B cell (primary cell): Measurements from ENCODE around the gene CDK8. TPM values are rescaled to one million over a fixed set of nuclear protein-coding genes. Genes with fewer than 3 reads are reported as not detected.

Experiments
- ATAC-seq: fragments of 200-7000 bp; cut with Tn5 transposase; one replicate; pipeline ENCODE4 v1.10.0; 2021; ENCODE audit warnings: low read depth, mild to moderate bottlenecking, moderate number of reproducible peaks, moderate library complexity
- CTCF ChIA-PET: fragments of 350-600 bp; sonication (Branson Sonifier 250); formaldehyde crosslinking; loops from one replicate; lab custom pipeline; 2021; ENCODE audit warnings: antibody characterized with exemption, inconsistent platforms; lab: Charles Lee
- POLR2A ChIA-PET: fragments of 350-600 bp; sonication (Branson Sonifier 250); formaldehyde crosslinking; loops from one replicate; lab custom pipeline; 2021; ENCODE audit warnings: antibody characterized with exemption; lab: Charles Lee
- DNase-seq: peaks from one replicate; pipeline ENCODE4 v3.0.0; 2013
- H2AFZ ChIP-seq: 2 replicates; pipeline ENCODE4 v1.6.1; 2012; ENCODE audit warnings: mild to moderate bottlenecking, low read depth, low read length; ENCODE audit not compliant: insufficient read depth, poor library complexity, severe bottlenecking
- H3K27ac ChIP-seq, 2 donors: 1 replicate in 1 of 2; 2 replicates in 1 of 2; pipeline ENCODE4 v1.5.1; 2012 to 2013; ENCODE audit warnings: low read length in 2 of 2, mild to moderate bottlenecking in 2 of 2, moderate library complexity in 1 of 2
- H3K27me3 ChIP-seq, 4 experiments: fragments of 200-600 bp in 1 of 4; sonication (generic) in 1 of 4; replicated peaks in 1 of 4; 1 replicate in 2 of 4; 2 replicates in 2 of 4; pipeline versions ENCODE4 v1.6.1 to v1.7.0; 2013 to 2016; ENCODE audit warnings: low read length in 3 of 4, mild to moderate bottlenecking in 2 of 4, mixed read lengths in 1 of 4, moderate library complexity in 1 of 4; ENCODE audit not compliant: insufficient read depth in 4 of 4, control insufficient read depth in 3 of 4; ENCODE audit errors: control extremely low read depth in 1 of 4
- H3K36me3 ChIP-seq, 2 experiments: replicated peaks in 1 of 2; 1 replicate in 1 of 2; 2 replicates in 1 of 2; pipeline versions ENCODE4 v1.6.1 to v1.7.1; 2013; ENCODE audit warnings: low read length in 1 of 2; ENCODE audit not compliant: insufficient read depth in 2 of 2, control insufficient read depth in 1 of 2; ENCODE audit errors: control extremely low read depth in 1 of 2, extremely low read depth in 1 of 2
- H3K4me1 ChIP-seq, 2 donors: fragments of 200-600 bp in 1 of 2; sonication (generic) in 1 of 2; 1 replicate in 1 of 2; 2 replicates in 1 of 2; pipeline versions ENCODE4 v1.5.1 to v1.6.1; 2013 to 2017; ENCODE audit warnings: low read length in 2 of 2; ENCODE audit not compliant: control insufficient read depth in 2 of 2, insufficient read depth in 2 of 2
- H3K4me2 ChIP-seq: replicated peaks from 2 replicates; pipeline ENCODE3; 2012; ENCODE audit warnings: mild to moderate bottlenecking, low read depth, low read length; ENCODE audit not compliant: poor library complexity, severe bottlenecking
- H3K4me3 ChIP-seq, 5 experiments: fragments of 200-600 bp in 1 of 5; sonication (generic) in 1 of 5; 1 replicate in 3 of 5; 2 replicates in 2 of 5; pipeline versions ENCODE4 v1.5.1 to v1.7.0; 2011 to 2016; ENCODE audit warnings: low read length in 4 of 5, mild to moderate bottlenecking in 4 of 5, low read depth in 2 of 5, control low read depth in 1 of 5, moderate library complexity in 1 of 5; ENCODE audit not compliant: insufficient read depth in 1 of 5; ENCODE audit errors: control extremely low read depth in 1 of 5, extremely low read depth in 1 of 5
- H3K79me2 ChIP-seq: fragments of 200-600 bp; sonication (generic); one replicate; pipeline ENCODE4 v1.6.0; 2016; ENCODE audit warnings: low read length; ENCODE audit not compliant: control insufficient read depth, insufficient read depth
- H3K9ac ChIP-seq: fragments of 200-600 bp; sonication (generic); 2 replicates; pipeline ENCODE4 v1.6.1; 2017; ENCODE audit warnings: mild to moderate bottlenecking, low read length, moderate library complexity
- H3K9me3 ChIP-seq, 3 donors: one replicate each; pipeline versions ENCODE4 v1.6.1 to v1.7.1; 2013; ENCODE audit warnings: low read length in 2 of 3; ENCODE audit not compliant: control insufficient read depth in 2 of 3, insufficient read depth in 1 of 3; ENCODE audit errors: control extremely low read depth in 1 of 3
- H4K20me1 ChIP-seq: 2 replicates; pipeline ENCODE4 v1.6.0; 2012; ENCODE audit warnings: mild to moderate bottlenecking, low read length; ENCODE audit not compliant: insufficient read depth, control insufficient read depth, poor library complexity, severe bottlenecking
- H3K27ac Mint-ChIP-seq: one replicate; pipeline ENCODE4 v1.8.0; 2021; ENCODE audit warnings: mixed read lengths
- H3K27me3 Mint-ChIP-seq: one replicate; pipeline ENCODE4 v1.8.0; 2021; ENCODE audit warnings: mixed read lengths
- H3K4me1 Mint-ChIP-seq: one replicate; pipeline ENCODE4 v1.8.0; 2021; ENCODE audit warnings: mixed read lengths
- H3K4me3 Mint-ChIP-seq: one replicate; pipeline ENCODE4 v1.8.0; 2021; ENCODE audit warnings: mixed read lengths
- H3K9me3 Mint-ChIP-seq: one replicate; pipeline ENCODE4 v1.8.0; 2022; ENCODE audit warnings: mixed read lengths; ENCODE audit not compliant: insufficient read depth
- EZH2 ChIP-seq: IDR thresholded peaks from 2 replicates; pipeline ENCODE4 v1.6.1; 2012; ENCODE audit warnings: borderline replicate concordance, low read depth, mild to moderate bottlenecking, moderate library complexity, low read length; ENCODE audit not compliant: insufficient read depth, poor library complexity, severe bottlenecking
- WGBS: methylation state at CpG from one replicate; pipeline ENCODE4 v1.1.5; 2013; ENCODE audit warnings: missing lambda C conversion rate; ENCODE audit not compliant: insufficient coverage; 5-methylcytosine and 5-hydroxymethylcytosine counted together
- intact Hi-C: fragments of 100-400 bp; cut with micrococcal nuclease; formaldehyde crosslinking; loops from one replicate; pipeline ENCODE4 v1.10.0; 2022
- polyA plus RNA-seq: library from polyadenylated mRNA; depleted of rRNA; stranded (reverse); fragments of >200 nt; gene quantifications from 2 replicates; pipeline ENCODE4 v1.2.3, GENCODE V29; 2012
- total RNA-seq, 2 donors: library from RNA; stranded (reverse); fragments of 120-200 nt in 1 of 2; gene quantifications; 1 replicate in 1 of 2; 2 replicates in 1 of 2; pipeline versions ENCODE4 v1.2.3 to v1.2.4, GENCODE V29; 2013 to 2022
- TF ChIP-seq, protein P1 (sequence below): fragments of 200-600 bp; IDR thresholded peaks from one replicate; pipeline ENCODE4 v1.8.0; 2022; ENCODE audit warnings: antibody characterized with exemption, mild to moderate bottlenecking

The CDK8 gene
- total and polyA plus RNA-seq, 2 donors (not counting 1 experiment from before 2014, with no cell fraction given), result 10.8 to 13.5 TPM

DNA sequence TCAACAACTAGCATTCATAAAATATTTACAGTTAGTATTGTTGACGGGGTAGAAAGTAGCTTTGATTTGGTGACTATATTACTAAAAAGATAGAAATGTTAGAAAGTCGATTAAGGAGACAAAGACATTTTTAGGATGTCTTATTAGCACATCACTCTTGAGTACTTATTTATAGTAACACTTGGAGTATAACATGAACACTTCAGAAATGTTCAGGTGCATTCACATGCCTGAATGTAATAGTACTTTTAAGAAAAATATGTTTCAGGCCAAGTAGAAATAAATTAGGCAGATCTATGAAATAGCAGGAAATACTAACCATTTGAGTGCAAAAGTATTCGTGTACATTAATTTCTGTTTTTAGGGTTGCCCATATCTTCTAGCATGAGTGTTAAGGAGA, 70.4 kb downstream of the CDK8 start:
- Histone ChIP-seq H3K27ac (no peak overlapping the region), H3K9ac (no peak overlapping the region), H4K20me1 (peaks cover 4% of the 10 kb centered on the region), H3K4me3 (no peak overlapping the region), H2AFZ (no peak overlapping the region), H3K9me3 (no peaks in the 10 kb centered on the region), H3K36me3 (no peaks in the 10 kb centered on the region), H3K79me2 (peaks cover 7% of the 10 kb centered on the region), H3K4me2 (no peak overlapping the region), H3K4me1 (no peaks in the 10 kb centered on the region), H3K27me3 (no peaks in the 10 kb centered on the region)
- WGBS, result no CpG with 5 or more reads among the region's 3 CpGs
- intact Hi-C loops, result no loop called here
- no peak for DNase-seq
- POLR2A ChIA-PET, result no interaction called here
- Mint-ChIP-seq H3K27me3 (no peaks in the 10 kb centered on the region), H3K9me3 (no peaks in the 10 kb centered on the region), H3K4me3 (no peak overlapping the region), H3K27ac (no peak overlapping the region), H3K4me1 (peaks cover 51% of the 10 kb centered on the region)
- CTCF ChIA-PET, result no interaction called here
- ATAC-seq, result no peak
- TF ChIP-seq EZH2, result no peak
- TF ChIP-seq, protein P1, sequence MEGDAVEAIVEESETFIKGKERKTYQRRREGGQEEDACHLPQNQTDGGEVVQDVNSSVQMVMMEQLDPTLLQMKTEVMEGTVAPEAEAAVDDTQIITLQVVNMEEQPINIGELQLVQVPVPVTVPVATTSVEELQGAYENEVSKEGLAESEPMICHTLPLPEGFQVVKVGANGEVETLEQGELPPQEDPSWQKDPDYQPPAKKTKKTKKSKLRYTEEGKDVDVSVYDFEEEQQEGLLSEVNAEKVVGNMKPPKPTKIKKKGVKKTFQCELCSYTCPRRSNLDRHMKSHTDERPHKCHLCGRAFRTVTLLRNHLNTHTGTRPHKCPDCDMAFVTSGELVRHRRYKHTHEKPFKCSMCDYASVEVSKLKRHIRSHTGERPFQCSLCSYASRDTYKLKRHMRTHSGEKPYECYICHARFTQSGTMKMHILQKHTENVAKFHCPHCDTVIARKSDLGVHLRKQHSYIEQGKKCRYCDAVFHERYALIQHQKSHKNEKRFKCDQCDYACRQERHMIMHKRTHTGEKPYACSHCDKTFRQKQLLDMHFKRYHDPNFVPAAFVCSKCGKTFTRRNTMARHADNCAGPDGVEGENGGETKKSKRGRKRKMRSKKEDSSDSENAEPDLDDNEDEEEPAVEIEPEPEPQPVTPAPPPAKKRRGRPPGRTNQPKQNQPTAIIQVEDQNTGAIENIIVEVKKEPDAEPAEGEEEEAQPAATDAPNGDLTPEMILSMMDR, result no peak

DNA sequence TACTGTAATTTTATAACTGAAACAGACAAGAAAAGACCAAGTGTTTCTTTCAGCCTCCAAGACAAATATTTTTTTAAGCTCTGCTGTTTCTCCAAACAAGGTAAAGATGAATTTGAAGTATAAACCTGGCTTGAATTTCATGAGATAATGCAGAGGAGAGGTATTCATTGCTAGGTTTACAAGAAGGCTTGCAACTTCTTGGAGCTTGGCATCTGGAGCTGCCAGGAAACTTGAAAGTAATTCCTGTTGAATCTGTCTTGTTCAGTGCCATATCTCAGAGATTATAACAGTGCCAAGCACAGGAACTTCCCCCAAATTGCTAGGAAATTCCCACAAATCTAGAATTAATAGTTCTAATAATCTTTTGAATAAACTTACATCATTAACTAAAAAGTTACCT, 70.9 kb downstream of the CDK8 start:
- Mint-ChIP-seq H3K27ac (no peak overlapping the region), H3K9me3 (no peaks in the 10 kb centered on the region), H3K27me3 (no peaks in the 10 kb centered on the region), H3K4me1 (peaks cover 52% of the 10 kb centered on the region), H3K4me3 (no peak overlapping the region)
- no peak for ATAC-seq
- ChIA-PET POLR2A (no interaction called here), CTCF (no interaction called here)
- DNase-seq, result no peak
- H3K27ac ChIP-seq, result no peak overlapping the region
- H3K4me3 ChIP-seq, result no peak overlapping the region
- intact Hi-C loops, result no loop called here
- H3K4me2 ChIP-seq, result no peak overlapping the region
- H3K9me3 ChIP-seq, result no peaks in the 10 kb centered on the region
- no peaks in the 10 kb centered on the region for H3K36me3 ChIP-seq
- H3K9ac ChIP-seq, result no peak overlapping the region
- no peak overlapping the region for H2AFZ ChIP-seq
- H3K79me2 ChIP-seq, result peaks cover 4% of the 10 kb centered on the region
- H3K4me1 ChIP-seq, result no peaks in the 10 kb centered on the region
- TF ChIP-seq, protein P1, result no peak
- no peak for TF ChIP-seq EZH2
- H3K27me3 ChIP-seq, result no peaks in the 10 kb centered on the region
- H4K20me1 ChIP-seq, result peaks cover 4% of the 10 kb centered on the region
